GM18868 (cell line): Measurements from ENCODE around the gene SECTM1.

Source experiments
- ATAC-seq: cut with Tn5 transposase; IDR thresholded peaks from one replicate; pipeline ENCODE4 v1.9.1; 2021; ENCODE audit warnings: mild to moderate bottlenecking, moderate library complexity; ENCODE audit not compliant: unreplicated experiment

The SECTM1 gene

GRCh38 chr17:82317394-82318168 lies 16.0 kb downstream of the SECTM1 start, which contains the start of gene CD7:
Gene CD7 (minus strand): TSS chr17:82317608. CDS start chr17:82317495, 113 bp downstream.
- ATAC-seq: no peak

- no peak for ATAC-seq
Measured at GRCh38 chr17:82316651-82317393, 16.7 kb downstream of the SECTM1 start.

- ATAC-seq: no peak
Measured at GRCh38 chr17:82315703-82316358, 17.7 kb downstream of the SECTM1 start.

GRCh38 chr17:82314727-82315605 lies 18.6 kb downstream of the SECTM1 start:
- ATAC-seq: no peak

- no peak for ATAC-seq
Measured at GRCh38 chr17:82314012-82314726, 19.4 kb downstream of the SECTM1 start.

- no peak for ATAC-seq
Measured at GRCh38 chr17:82313195-82314011, 20.2 kb downstream of the SECTM1 start.

- ATAC-seq: no peak
Measured at GRCh38 chr17:82311971-82312370, 21.6 kb downstream of the SECTM1 start.

- ATAC-seq: no peak
Measured at GRCh38 chr17:82310877-82311276, 22.7 kb downstream of the SECTM1 start.

GRCh38 chr17:82309656-82310570 lies 23.7 kb downstream of the SECTM1 start:
- no peak for ATAC-seq

GRCh38 chr17:82305727-82306300 lies 27.8 kb downstream of the SECTM1 start:
- no peak for ATAC-seq

- ATAC-seq: no peak
Measured at GRCh38 chr17:82304826-82305726, 28.5 kb downstream of the SECTM1 start.

- no peak for ATAC-seq
Measured at GRCh38 chr17:82303944-82304808, 29.4 kb downstream of the SECTM1 start.

- no peak for ATAC-seq
Measured at GRCh38 chr17:82302991-82303943, 30.3 kb downstream of the SECTM1 start.

- ATAC-seq: no peak
Measured at GRCh38 chr17:82302568-82302963, 31.0 kb downstream of the SECTM1 start.
